H1 (cell line): ENCODE data around the gene NUP85. TPM values are rescaled to one million over a fixed set of nuclear protein-coding genes. Genes with fewer than 3 reads are reported as not detected.

Experiments used
- CTCF ChIA-PET: fragments of 300-600 bp; sonication (Branson Sonifier 250); formaldehyde crosslinking; loops from one replicate; lab custom pipeline; 2021; ENCODE audit not compliant: partially characterized antibody; lab: Charles Lee
- POLR2A ChIA-PET: fragments of 300-600 bp; sonication (Branson Sonifier 250); formaldehyde crosslinking; loops from one replicate; lab custom pipeline; 2021; ENCODE audit warnings: inconsistent platforms; ENCODE audit not compliant: partially characterized antibody; lab: Charles Lee
- DNase-seq, 2 experiments: peaks; one replicate each; pipeline versions ENCODE4 v3.0.0 to v3.0.0-alpha.2; 2010 to 2022; ENCODE audit warnings: low spot score in 2 of 2, low read depth in 1 of 2, mixed read lengths in 1 of 2
- FAIRE-seq: peaks from 2 replicates; lab custom pipeline; 2011; peaks lifted over from hg19 to GRCh38; lab: Jason Lieb, UNC
- H2AFZ ChIP-seq: 2 replicates; pipeline ENCODE4 v1.8.1; 2012; ENCODE audit warnings: low read length, inconsistent platforms
- H2AK5ac ChIP-seq: 2 replicates; pipeline ENCODE4 v1.6.1; 2013; ENCODE audit warnings: low read depth, low read length
- H2BK120ac ChIP-seq: replicated peaks from 2 replicates; pipeline ENCODE3; 2013; ENCODE audit warnings: low read depth, low read length, inconsistent platforms
- H2BK12ac ChIP-seq: 2 replicates; pipeline ENCODE4 v1.6.1; 2013; ENCODE audit warnings: low read depth, low read length
- H2BK15ac ChIP-seq: 2 replicates; pipeline ENCODE4 v1.6.1; 2013; ENCODE audit warnings: low read length
- H2BK20ac ChIP-seq: 2 replicates; pipeline ENCODE4 v1.6.1; 2013; ENCODE audit warnings: low read length
- H2BK5ac ChIP-seq: 2 replicates; pipeline ENCODE4 v1.6.1; 2013; ENCODE audit warnings: low read depth, low read length
- H3K14ac ChIP-seq: 2 replicates; pipeline ENCODE4 v1.6.1; 2013; ENCODE audit warnings: inconsistent platforms; ENCODE audit not compliant: insufficient read length
- H3K18ac ChIP-seq: 2 replicates; pipeline ENCODE4 v1.6.1; 2013; ENCODE audit warnings: low read length; ENCODE audit errors: extremely low read depth
- H3K23ac ChIP-seq: 2 replicates; pipeline ENCODE4 v1.6.1; 2013; ENCODE audit warnings: inconsistent platforms; ENCODE audit not compliant: insufficient read length
- H3K23me2 ChIP-seq: 2 replicates; pipeline ENCODE4 v1.6.1; 2013; ENCODE audit warnings: low read depth, low read length
- H3K27ac ChIP-seq: 2 replicates; pipeline ENCODE4 v1.6.1; 2011; ENCODE audit warnings: low read depth, low read length, inconsistent platforms
- H3K27me3 ChIP-seq, 4 experiments: replicated peaks in 1 of 4; 1 replicate in 1 of 4; 2 replicates in 3 of 4; pipeline versions ENCODE4 v1.6.1 to v1.8.1; 2011 to 2013; ENCODE audit warnings: low read length in 3 of 4, mild to moderate bottlenecking in 3 of 4, inconsistent platforms in 2 of 4, mixed read lengths in 2 of 4, moderate library complexity in 1 of 4; ENCODE audit not compliant: control insufficient read depth in 3 of 4, insufficient read depth in 3 of 4; ENCODE audit errors: extremely low read depth in 1 of 4
- H3K36me3 ChIP-seq, 4 experiments: 2 replicates each; pipeline versions ENCODE4 v1.6.1 to v1.8.1; 2011 to 2013; ENCODE audit warnings: mild to moderate bottlenecking in 4 of 4, low read length in 3 of 4, moderate library complexity in 2 of 4, control low read depth in 1 of 4, inconsistent platforms in 1 of 4; ENCODE audit not compliant: insufficient read depth in 4 of 4, control insufficient read depth in 2 of 4
- H3K4ac ChIP-seq: replicated peaks from 2 replicates; pipeline ENCODE3; 2013; ENCODE audit warnings: low read length, low read depth, mixed read lengths, inconsistent platforms; ENCODE audit not compliant: insufficient read length
- H3K4me1 ChIP-seq, 4 experiments: replicated peaks in 1 of 4; 1 replicate in 1 of 4; 2 replicates in 3 of 4; pipeline versions ENCODE4 v1.6.1 to v1.8.1; 2011 to 2013; ENCODE audit warnings: low read length in 3 of 4, inconsistent platforms in 2 of 4, mixed read lengths in 1 of 4; ENCODE audit not compliant: insufficient read depth in 4 of 4, control insufficient read depth in 3 of 4
- H3K4me2 ChIP-seq, 2 experiments: 2 replicates each; pipeline versions ENCODE4 v1.6.1 to v1.8.1; 2011 to 2013; ENCODE audit warnings: low read depth in 2 of 2, low read length in 2 of 2, control low read depth in 1 of 2, inconsistent platforms in 1 of 2, mild to moderate bottlenecking in 1 of 2; ENCODE audit not compliant: insufficient read depth in 1 of 2
- H3K4me3 ChIP-seq, 4 experiments: fragments of 200-600, 300-600 bp in 1 of 4; sonication (generic), shearing (Covaris generic), sonication (Bioruptor Twin) in 1 of 4; 2 replicates each; pipeline versions ENCODE4 v1.5.1 to v1.8.1; 2011 to 2016; ENCODE audit warnings: low read length in 4 of 4, low read depth in 3 of 4, control low read depth in 2 of 4, inconsistent platforms in 2 of 4, mild to moderate bottlenecking in 2 of 4, mixed read lengths in 1 of 4, moderate library complexity in 1 of 4; ENCODE audit not compliant: insufficient read depth in 2 of 4; ENCODE audit errors: extremely low read depth in 1 of 4
- H3K56ac ChIP-seq: replicated peaks from 2 replicates; pipeline ENCODE3; 2013; ENCODE audit warnings: low read depth, mild to moderate bottlenecking, mixed read lengths, low read length, inconsistent platforms; ENCODE audit not compliant: insufficient read length
- H3K79me1 ChIP-seq: 2 replicates; pipeline ENCODE4 v1.6.1; 2013; ENCODE audit warnings: low read depth, low read length, control low read depth
- H3K79me2 ChIP-seq, 2 experiments: 2 replicates each; pipeline versions ENCODE4 v1.6.1 to v1.8.1; 2012 to 2013; ENCODE audit warnings: low read length in 2 of 2, mild to moderate bottlenecking in 2 of 2, inconsistent platforms in 1 of 2; ENCODE audit not compliant: insufficient read depth in 2 of 2, control insufficient read depth in 1 of 2
- H3K9ac ChIP-seq, 4 experiments: replicated peaks in 1 of 4; 1 replicate in 1 of 4; 2 replicates in 3 of 4; pipeline versions ENCODE4 v1.6.1 to v1.8.1; 2011 to 2013; ENCODE audit warnings: low read depth in 3 of 4, low read length in 3 of 4, control low read depth in 2 of 4, mild to moderate bottlenecking in 2 of 4, moderate library complexity in 2 of 4, inconsistent platforms in 1 of 4; ENCODE audit errors: extremely low read depth in 1 of 4
- H3K9me3 ChIP-seq, 2 experiments: 2 replicates each; pipeline versions ENCODE4 v1.6.1 to v1.8.1; 2012 to 2013; ENCODE audit warnings: mild to moderate bottlenecking in 2 of 2, moderate library complexity in 2 of 2, control low read depth in 1 of 2, inconsistent platforms in 1 of 2, low read depth in 1 of 2, low read length in 1 of 2, mixed read lengths in 1 of 2; ENCODE audit not compliant: insufficient read depth in 2 of 2
- H4K20me1 ChIP-seq, 2 experiments: replicated peaks in 1 of 2; 2 replicates each; pipeline versions ENCODE3 to v1.8.1; 2011 to 2013; ENCODE audit warnings: inconsistent platforms in 2 of 2, low read length in 2 of 2, mild to moderate bottlenecking in 1 of 2; ENCODE audit not compliant: insufficient read depth in 2 of 2, control insufficient read depth in 1 of 2
- H4K5ac ChIP-seq: 2 replicates; pipeline ENCODE4 v1.6.1; 2013; ENCODE audit warnings: low read length, low read depth, mixed read lengths, inconsistent platforms; ENCODE audit not compliant: insufficient read length
- H4K8ac ChIP-seq: 2 replicates; pipeline ENCODE4 v1.8.0; 2013; ENCODE audit warnings: mild to moderate bottlenecking, moderate library complexity, low read length, inconsistent platforms; ENCODE audit not compliant: insufficient read depth; ENCODE audit errors: extremely low read depth
- H4K91ac ChIP-seq: replicated peaks from 2 replicates; pipeline ENCODE3; 2013; ENCODE audit warnings: low read length, mixed read lengths, inconsistent platforms; ENCODE audit not compliant: insufficient read length
- ATF2 ChIP-seq: IDR thresholded peaks from 2 replicates; pipeline ENCODE4 v1.6.1; 2012; ENCODE audit warnings: low read length, inconsistent platforms
- ATF3 ChIP-seq: IDR thresholded peaks from 2 replicates; pipeline ENCODE4 v1.6.1; 2011; ENCODE audit warnings: low read depth, mild to moderate bottlenecking, low read length; ENCODE audit not compliant: insufficient read depth
- EP300 ChIP-seq, 2 experiments: IDR thresholded peaks; 1 replicate in 1 of 2; 2 replicates in 1 of 2; pipeline ENCODE4 v1.6.1; 2011 to 2012; ENCODE audit warnings: low read depth in 2 of 2, low read length in 2 of 2, mild to moderate bottlenecking in 2 of 2, borderline replicate concordance in 1 of 2, inconsistent platforms in 1 of 2, moderate library complexity in 1 of 2
- FOSL1 ChIP-seq: IDR thresholded peaks from 2 replicates; pipeline ENCODE4 v1.6.1; 2011; ENCODE audit warnings: mild to moderate bottlenecking, low read depth, low read length, moderate library complexity; ENCODE audit not compliant: insufficient read depth
- JUND ChIP-seq: IDR thresholded peaks from 2 replicates; pipeline ENCODE4 v1.6.1; 2011; ENCODE audit warnings: mild to moderate bottlenecking, improper control_type of control experiment, low read length
- KDM4A ChIP-seq: IDR thresholded peaks from one replicate; pipeline ENCODE4 v1.7.1; 2012; ENCODE audit warnings: low read depth, mild to moderate bottlenecking, moderate library complexity, low read length, inconsistent platforms; ENCODE audit not compliant: severe bottlenecking
- NANOG ChIP-seq: IDR thresholded peaks from 2 replicates; pipeline ENCODE4 v1.6.1; 2011; ENCODE audit warnings: low read length, low read depth, mild to moderate bottlenecking, inconsistent platforms; ENCODE audit not compliant: insufficient read depth, poor library complexity, severe bottlenecking
- TAF1 ChIP-seq: IDR thresholded peaks from 2 replicates; pipeline ENCODE4 v1.6.1; 2011; ENCODE audit warnings: mild to moderate bottlenecking, low read depth, low read length
- WGBS, 2 experiments: shearing (Covaris generic) in 1 of 2; methylation state at CpG; one replicate each; pipeline versions ENCODE4 v1.1.6 to v1.1.7; 2013 to 2015; ENCODE audit warnings: low lambda C conversion rate in 2 of 2, mixed read lengths in 2 of 2, inconsistent platforms in 1 of 2, low coverage in 1 of 2, missing lambda C conversion rate in 1 of 2; ENCODE audit not compliant: insufficient replicate concordance in 2 of 2, insufficient coverage in 1 of 2, insufficient read length in 1 of 2; ENCODE audit errors: extremely low coverage in 1 of 2, missing lambda C conversion rate in 1 of 2; 5-methylcytosine and 5-hydroxymethylcytosine counted together
- polyA plus RNA-seq, 7 experiments: library from polyadenylated mRNA; depleted of rRNA in 3 of 7; stranded (reverse) in 5 of 7; unstranded in 2 of 7; fragments of >200 nt in 5 of 7; fragments of 200-250 nt in 2 of 7; gene quantifications; 1 replicate in 5 of 7; 2 replicates in 1 of 7; 4 replicates in 1 of 7; pipeline versions ENCODE4 v1.2.1 to v1.2.3, GENCODE V29; 2011 to 2013; ENCODE audit warnings: missing spikeins in 2 of 7, mixed read lengths in 2 of 7
- total RNA-seq: library from RNA; stranded (reverse); fragmentation: NEBNext Ultra II Directional; extraction: Animal tissue kit (Norgen Biotek cat#: 25700); gene quantifications from 2 replicates; pipeline ENCODE4 v1.2.1, GENCODE V29; 2021

NUP85 gene
- total and polyA plus RNA-seq, 2 of the 8 experiments (the other 6 are each of a cell fraction or from before 2014, with no cell fraction given) = 98.5 to 154 TPM

- H4K91ac ChIP-seq = peak overlapping the region; percentile 5
- ChIA-PET CTCF (interaction anchor here (0.6 to 16.5 kb wide), 69 partner anchors 9 to 498 kb away, joined by 3 to 369 read pairs (median 5); partner anchors contain the start of genes GGA3, GRB2, MIF4GD and MRPS7), POLR2A (interaction anchor here (0.5 to 6.3 kb wide), 21 partner anchors 9 to 258 kb away, joined by 3 to 53 read pairs (median 4); partner anchors contain the start of genes ARMC7, GGA3, MIF4GD and MRPS7)
- no peak overlapping the region for H2AK5ac ChIP-seq
- H3K27me3 ChIP-seq = no peaks in the 10 kb centered on the region
- H3K9ac ChIP-seq = no peak overlapping the region
- no peak for FAIRE-seq
- no peaks in the 10 kb centered on the region for H3K79me2 ChIP-seq
- H2BK15ac ChIP-seq = no peak overlapping the region
- no peak overlapping the region for H3K18ac ChIP-seq
- 0 out of 2 replicates have a peak overlapping the region, but pooled peaks have one; percentile 17 for H2BK12ac ChIP-seq
- 63% methylated on average over 23 of the region's 23 CpGs; no CpG with 5 or more reads in 1 of the 2 experiments for WGBS, 2 experiments
- H3K9me3 ChIP-seq = no peaks in the 10 kb centered on the region
- DNase-seq = peak in 1 of 2 experiments; percentile 91
- peaks cover 14 to 29% of the 10 kb centered on the region in 2 experiments for H4K20me1 ChIP-seq
- peak overlapping the region; percentile 76 for H4K8ac ChIP-seq
- H2BK120ac ChIP-seq = no peak overlapping the region
- no peak overlapping the region; the same call in 1 of the 2 replicates for H3K27ac ChIP-seq
- H2BK20ac ChIP-seq = no peak overlapping the region
- no peak overlapping the region for H2AFZ ChIP-seq
- H3K4me2 ChIP-seq = peak overlapping the region in 1 of 2 experiments; percentile 18; a peak in 1 of 4 replicates
- no peak overlapping the region for H4K5ac ChIP-seq
- H3K56ac ChIP-seq = no peak overlapping the region
- H3K4ac ChIP-seq = no peak overlapping the region
- no peaks in the 10 kb centered on the region for H3K79me1 ChIP-seq
- peaks cover 28 to 69% (median 62%) of the 10 kb centered on the region in 4 experiments for H3K36me3 ChIP-seq
- no peak overlapping the region for H3K4me3 ChIP-seq
- H3K4me1 ChIP-seq = peaks cover 0 to 4% (median 0%) of the 10 kb centered on the region in 4 experiments; a peak in 3 of 7 replicates
- H3K23me2 ChIP-seq = no peaks in the 10 kb centered on the region
- H3K14ac ChIP-seq = no peak overlapping the region
- H2BK5ac ChIP-seq = peak overlapping the region; percentile 44; the same call in 1 of the 2 replicates
- no peak overlapping the region for H3K23ac ChIP-seq
- no peak for TF ChIP-seq TAF1
- peak; percentile 75 for TF ChIP-seq ATF2
- no peak for TF ChIP-seq FOSL1
- TF ChIP-seq ATF3 = 0 out of 2 replicates have a peak, but pooled peaks have one; percentile 61
- TF ChIP-seq JUND = no peak
- no peak for TF ChIP-seq KDM4A
- TF ChIP-seq NANOG = no peak
- 0 out of 3 replicates have a peak, but pooled peaks of 1 of the 2 experiments have one; percentile 26 for TF ChIP-seq EP300 (IDR thresholded peaks at IDR 0.05; ENCODE audit: borderline replicate concordance in 1 of 2, low read depth in 2 of 2, low read length in 2 of 2)
Observed at GRCh38 chr17:75240394-75241142, 35.1 kb downstream of the NUP85 start.
